Measurements from ENCODE around the gene ZNF264. TPM values are rescaled to one million over a fixed set of nuclear protein-coding genes. Genes with fewer than 3 reads are reported as not detected.

The ZNF264 gene
- total and polyA plus RNA-seq, 2 donors (not counting 1 experiment from before 2014, with no cell fraction given), result 12.1 to 72.4 TPM

- Mint-ChIP-seq H3K4me3 (no peak within 1 kb of the TSS), H3K27ac (no peak within 1 kb of the TSS), H3K4me1 (peaks cover 8% of the 10 kb centered on the region), H3K27me3 (peaks cover 6% of the 10 kb centered on the region), H3K9me3 (ENCODE audit: insufficient read depth) (peaks cover 9% of the 10 kb centered on the region)
- Histone ChIP-seq H3K36me3 (replicated peaks in 1 of 2; ENCODE audit: control extremely low read depth in 1 of 2, control insufficient read depth in 1 of 2, extremely low read depth in 1 of 2, insufficient read depth in 2 of 2, low read length in 1 of 2) (no peaks in the 10 kb centered on the region), H3K9me3 (ENCODE audit: control extremely low read depth in 1 of 3, control insufficient read depth in 2 of 3, insufficient read depth in 1 of 3, low read length in 2 of 3) (peaks cover 0 to 15% (median 0%) of the 10 kb centered on the region in 3 donors), H3K4me1 (ENCODE audit: control insufficient read depth in 2 of 2, insufficient read depth in 2 of 2, low read length in 2 of 2) (peaks cover 0 to 8% of the 10 kb centered on the region in 2 donors), H3K27ac (ENCODE audit: low read length in 2 of 2) (no peak within 1 kb of the TSS), H3K79me2 (ENCODE audit: control insufficient read depth, insufficient read depth, low read length) (no peaks in the 10 kb centered on the region), H4K20me1 (ENCODE audit: control insufficient read depth, insufficient read depth, low read length, poor library complexity, severe bottlenecking) (no peaks in the 10 kb centered on the region), H3K4me3 (ENCODE audit: control extremely low read depth in 1 of 5, extremely low read depth in 1 of 5, insufficient read depth in 1 of 5, low read depth in 2 of 5, low read length in 4 of 5) (no peak within 1 kb of the TSS), H3K4me2 (replicated peaks; ENCODE audit: low read depth, low read length, poor library complexity, severe bottlenecking) (no peak within 1 kb of the TSS), H2AFZ (ENCODE audit: insufficient read depth, low read depth, low read length, poor library complexity, severe bottlenecking) (no peak within 1 kb of the TSS), H3K27me3 (replicated peaks in 1 of 4; ENCODE audit: control extremely low read depth in 1 of 4, control insufficient read depth in 3 of 4, insufficient read depth in 4 of 4, low read length in 3 of 4) (peaks cover 0 to 2% (median 0%) of the 10 kb centered on the region in 4 experiments), H3K9ac (ENCODE audit: low read length) (no peak within 1 kb of the TSS)
- POLR2A ChIA-PET, result no interaction called here
- WGBS (ENCODE audit: insufficient coverage), result 93% methylated on average over 3 of the region's 6 CpGs
- intact Hi-C loops (cut with micrococcal nuclease), result no loop called here
- TF ChIP-seq EZH2 (IDR thresholded peaks at IDR 0.05; ENCODE audit: borderline replicate concordance, insufficient read depth, low read depth, low read length, poor library complexity, severe bottlenecking), result no peak
- TF ChIP-seq, protein P1, sequence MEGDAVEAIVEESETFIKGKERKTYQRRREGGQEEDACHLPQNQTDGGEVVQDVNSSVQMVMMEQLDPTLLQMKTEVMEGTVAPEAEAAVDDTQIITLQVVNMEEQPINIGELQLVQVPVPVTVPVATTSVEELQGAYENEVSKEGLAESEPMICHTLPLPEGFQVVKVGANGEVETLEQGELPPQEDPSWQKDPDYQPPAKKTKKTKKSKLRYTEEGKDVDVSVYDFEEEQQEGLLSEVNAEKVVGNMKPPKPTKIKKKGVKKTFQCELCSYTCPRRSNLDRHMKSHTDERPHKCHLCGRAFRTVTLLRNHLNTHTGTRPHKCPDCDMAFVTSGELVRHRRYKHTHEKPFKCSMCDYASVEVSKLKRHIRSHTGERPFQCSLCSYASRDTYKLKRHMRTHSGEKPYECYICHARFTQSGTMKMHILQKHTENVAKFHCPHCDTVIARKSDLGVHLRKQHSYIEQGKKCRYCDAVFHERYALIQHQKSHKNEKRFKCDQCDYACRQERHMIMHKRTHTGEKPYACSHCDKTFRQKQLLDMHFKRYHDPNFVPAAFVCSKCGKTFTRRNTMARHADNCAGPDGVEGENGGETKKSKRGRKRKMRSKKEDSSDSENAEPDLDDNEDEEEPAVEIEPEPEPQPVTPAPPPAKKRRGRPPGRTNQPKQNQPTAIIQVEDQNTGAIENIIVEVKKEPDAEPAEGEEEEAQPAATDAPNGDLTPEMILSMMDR (IDR thresholded peaks at IDR 0.05), result no peak
- ATAC-seq (ENCODE audit: low read depth), result no peak
- CTCF ChIA-PET, result no interaction called here
- no peak for DNase-seq
Observed at GRCh38 chr19:57167385-57167784, 23.9 kb upstream of the ZNF264 start, which contains the start of gene DUXA. DUXA (minus strand) TSS chr19:57167485; CDS start chr19:57167443, 42 bp downstream.

- Histone ChIP-seq H3K36me3 (replicated peaks in 1 of 2; ENCODE audit: control extremely low read depth in 1 of 2, control insufficient read depth in 1 of 2, extremely low read depth in 1 of 2, insufficient read depth in 2 of 2, low read length in 1 of 2) (no peaks in the 10 kb centered on the region), H3K9ac (ENCODE audit: low read length) (peak overlapping the region; percentile 39), H3K9me3 (ENCODE audit: control extremely low read depth in 1 of 3, control insufficient read depth in 2 of 3, insufficient read depth in 1 of 3, low read length in 2 of 3) (peaks cover 1 to 29% (median 7%) of the 10 kb centered on the region in 3 donors), H4K20me1 (ENCODE audit: control insufficient read depth, insufficient read depth, low read length, poor library complexity, severe bottlenecking) (no peaks in the 10 kb centered on the region), H3K4me3 (ENCODE audit: control extremely low read depth in 1 of 5, extremely low read depth in 1 of 5, insufficient read depth in 1 of 5, low read depth in 2 of 5, low read length in 4 of 5) (peak overlapping the region in 4 of 5 experiments; percentile 22 to 56 (median 36)), H3K4me1 (ENCODE audit: control insufficient read depth in 2 of 2, insufficient read depth in 2 of 2, low read length in 2 of 2) (peaks cover 0 to 11% of the 10 kb centered on the region in 2 donors), H3K27ac (ENCODE audit: low read length in 2 of 2) (no peak overlapping the region), H3K4me2 (replicated peaks; ENCODE audit: low read depth, low read length, poor library complexity, severe bottlenecking) (peak overlapping the region; percentile 57), H3K27me3 (replicated peaks in 1 of 4; ENCODE audit: control extremely low read depth in 1 of 4, control insufficient read depth in 3 of 4, insufficient read depth in 4 of 4, low read length in 3 of 4) (peaks cover 0 to 9% (median 1%) of the 10 kb centered on the region in 4 experiments), H2AFZ (ENCODE audit: insufficient read depth, low read depth, low read length, poor library complexity, severe bottlenecking) (peak overlapping the region; percentile 57), H3K79me2 (ENCODE audit: control insufficient read depth, insufficient read depth, low read length) (no peaks in the 10 kb centered on the region)
- ChIA-PET POLR2A (no interaction called here), CTCF (no interaction called here)
- DNase-seq (peak; percentile 63), ATAC-seq (ENCODE audit: low read depth) (peak; percentile 36)
- WGBS (ENCODE audit: insufficient coverage), result 4% methylated on average over 13 of the region's 42 CpGs
- TF ChIP-seq, protein P1 (IDR thresholded peaks at IDR 0.05), result no peak
- TF ChIP-seq EZH2 (IDR thresholded peaks at IDR 0.05; ENCODE audit: borderline replicate concordance, insufficient read depth, low read depth, low read length, poor library complexity, severe bottlenecking), result no peak
- intact Hi-C loops (cut with micrococcal nuclease), result no loop called here
- peak overlapping the region; percentile 6 for H3K27ac Mint-ChIP-seq
- H3K9me3 Mint-ChIP-seq (ENCODE audit: insufficient read depth), result peaks cover 4% of the 10 kb centered on the region
- peaks cover 17% of the 10 kb centered on the region for H3K27me3 Mint-ChIP-seq
- peak overlapping the region; percentile 70 for H3K4me3 Mint-ChIP-seq
- H3K4me1 Mint-ChIP-seq, result peaks cover 11% of the 10 kb centered on the region
Observed at GRCh38 chr19:57171551-57172081, 19.7 kb upstream of the ZNF264 start.

Data from B cell (primary cell).